Dendritic cell treated with granulocyte-macrophage colony-stimulating factor and Interleukin-4, amounts not matched to agents 40 ng/mL and 50 ng/mL, for 4 days (primary cell): ENCODE measurements around the gene ADAM29.
"Not testable (repeated sequence)": the region's sequence is repeated elsewhere in the genome, so short reads cannot be mapped to it uniquely, and the experiment has no call there.

Source experiments
- H3K27ac Mint-ChIP-seq: one replicate; pipeline ENCODE4 v1.8.0; 2022; ENCODE audit warnings: mild to moderate bottlenecking, mixed read lengths
- H3K27me3 Mint-ChIP-seq: one replicate; pipeline ENCODE4 v1.8.0; 2022; ENCODE audit warnings: mild to moderate bottlenecking, mixed read lengths
- H3K36me3 Mint-ChIP-seq: one replicate; pipeline ENCODE4 v1.8.0; 2022; ENCODE audit warnings: low read depth, mixed read lengths
- H3K4me1 Mint-ChIP-seq: one replicate; pipeline ENCODE4 v1.8.0; 2022; ENCODE audit warnings: low read depth, mixed read lengths
- H3K4me3 Mint-ChIP-seq: one replicate; pipeline ENCODE4 v1.8.0; 2022; ENCODE audit warnings: mild to moderate bottlenecking, moderate library complexity, mixed read lengths
- H3K9me3 Mint-ChIP-seq: one replicate; pipeline ENCODE4 v1.8.0; 2022; ENCODE audit warnings: mixed read lengths
- intact Hi-C: fragments of 100-400 bp; cut with micrococcal nuclease; formaldehyde crosslinking; loops from one replicate; pipeline ENCODE4 v1.15.0; 2022

ADAM29 gene

GRCh38 chr4:174918058-174918457, at the start of gene ADAM29:
Gene ADAM29 (plus strand): TSS chr4:174918358. CDS start chr4:174975526, 57,168 bp downstream.
- Mint-ChIP-seq H3K4me1 (no peaks in the 10 kb centered on the region), H3K27me3 (no peaks in the 10 kb centered on the region), H3K27ac (no peak within 1 kb of the TSS), H3K36me3 (no peaks in the 10 kb centered on the region), H3K4me3 (no peak within 1 kb of the TSS), H3K9me3 (no peaks in the 10 kb centered on the region)
- intact Hi-C loops: no loop called here

- intact Hi-C loops: no loop called here
- no peak overlapping the region for H3K27ac Mint-ChIP-seq
- H3K9me3 Mint-ChIP-seq: no peaks in the 10 kb centered on the region
- no peak overlapping the region for H3K4me3 Mint-ChIP-seq
- H3K36me3 Mint-ChIP-seq: no peaks in the 10 kb centered on the region
- no peaks in the 10 kb centered on the region for H3K4me1 Mint-ChIP-seq
- H3K27me3 Mint-ChIP-seq: no peaks in the 10 kb centered on the region
Observed at GRCh38 chr4:174869339-174869738, 48.8 kb upstream of the ADAM29 start.

- Mint-ChIP-seq H3K27me3 (no peaks in the 10 kb centered on the region), H3K4me1 (no peaks in the 10 kb centered on the region), H3K27ac (no peak overlapping the region), H3K4me3 (no peak overlapping the region), H3K36me3 (no peaks in the 10 kb centered on the region), H3K9me3 (no peaks in the 10 kb centered on the region)
- intact Hi-C loops: no loop called here
Observed at GRCh38 chr4:174870311-174870710, 47.8 kb upstream of the ADAM29 start.

GRCh38 chr4:174871407-174871806, 46.8 kb upstream of the ADAM29 start:
- Mint-ChIP-seq H3K4me1 (no peaks in the 10 kb centered on the region), H3K36me3 (no peaks in the 10 kb centered on the region), H3K4me3 (no peak overlapping the region), H3K27ac (no peak overlapping the region), H3K9me3 (no peaks in the 10 kb centered on the region), H3K27me3 (no peaks in the 10 kb centered on the region)
- intact Hi-C loops: no loop called here

GRCh38 chr4:174873146-174873545, 45.0 kb upstream of the ADAM29 start:
- H3K27ac Mint-ChIP-seq, H3K4me3 Mint-ChIP-seq, H3K27me3 Mint-ChIP-seq, intact Hi-C loops, H3K9me3 Mint-ChIP-seq, H3K4me1 Mint-ChIP-seq, H3K36me3 Mint-ChIP-seq: not testable (repeated sequence)

GRCh38 chr4:174873931-174874330, 44.2 kb upstream of the ADAM29 start:
- intact Hi-C loops: no loop called here
- Mint-ChIP-seq H3K27me3 (no peaks in the 10 kb centered on the region), H3K27ac (no peak overlapping the region), H3K36me3 (no peaks in the 10 kb centered on the region), H3K4me3 (no peak overlapping the region), H3K4me1 (no peaks in the 10 kb centered on the region), H3K9me3 (no peaks in the 10 kb centered on the region)

GRCh38 chr4:174874898-174875297, 43.3 kb upstream of the ADAM29 start:
- H3K4me1 Mint-ChIP-seq: no peaks in the 10 kb centered on the region
- intact Hi-C loops: no loop called here
- no peaks in the 10 kb centered on the region for H3K36me3 Mint-ChIP-seq
- H3K27me3 Mint-ChIP-seq: no peaks in the 10 kb centered on the region
- no peak overlapping the region for H3K4me3 Mint-ChIP-seq
- H3K27ac Mint-ChIP-seq: no peak overlapping the region
- no peaks in the 10 kb centered on the region for H3K9me3 Mint-ChIP-seq

- no peaks in the 10 kb centered on the region for H3K36me3 Mint-ChIP-seq
- H3K9me3 Mint-ChIP-seq: no peaks in the 10 kb centered on the region
- no peaks in the 10 kb centered on the region for H3K27me3 Mint-ChIP-seq
- intact Hi-C loops: no loop called here
- H3K4me1 Mint-ChIP-seq: no peaks in the 10 kb centered on the region
- no peak overlapping the region for H3K4me3 Mint-ChIP-seq
- H3K27ac Mint-ChIP-seq: no peak overlapping the region
Observed at GRCh38 chr4:174880001-174880400, 38.2 kb upstream of the ADAM29 start.

- no peaks in the 10 kb centered on the region for H3K9me3 Mint-ChIP-seq
- intact Hi-C loops: no loop called here
- H3K4me3 Mint-ChIP-seq: no peak overlapping the region
- no peaks in the 10 kb centered on the region for H3K27me3 Mint-ChIP-seq
- H3K4me1 Mint-ChIP-seq: no peaks in the 10 kb centered on the region
- H3K36me3 Mint-ChIP-seq: no peaks in the 10 kb centered on the region
- H3K27ac Mint-ChIP-seq: no peak overlapping the region
Observed at GRCh38 chr4:174882317-174882992, 35.7 kb upstream of the ADAM29 start.

- no peak overlapping the region for H3K4me3 Mint-ChIP-seq
- H3K36me3 Mint-ChIP-seq: no peaks in the 10 kb centered on the region
- no peaks in the 10 kb centered on the region for H3K4me1 Mint-ChIP-seq
- no peak overlapping the region for H3K27ac Mint-ChIP-seq
- H3K27me3 Mint-ChIP-seq: no peaks in the 10 kb centered on the region
- H3K9me3 Mint-ChIP-seq: peaks cover 45% of the 10 kb centered on the region
- intact Hi-C loops: no loop called here
Observed at GRCh38 chr4:174907508-174907907, 10.7 kb upstream of the ADAM29 start.

GRCh38 chr4:174910271-174910670, 7.9 kb upstream of the ADAM29 start:
- no peak overlapping the region for H3K27ac Mint-ChIP-seq
- H3K4me1 Mint-ChIP-seq: no peaks in the 10 kb centered on the region
- H3K9me3 Mint-ChIP-seq: peaks cover 26% of the 10 kb centered on the region
- H3K27me3 Mint-ChIP-seq: no peaks in the 10 kb centered on the region
- H3K4me3 Mint-ChIP-seq: no peak overlapping the region
- H3K36me3 Mint-ChIP-seq: no peaks in the 10 kb centered on the region
- intact Hi-C loops: no loop called here

- Mint-ChIP-seq H3K27ac (no peak overlapping the region), H3K36me3 (no peaks in the 10 kb centered on the region), H3K9me3 (peaks cover 10% of the 10 kb centered on the region), H3K4me1 (no peaks in the 10 kb centered on the region), H3K27me3 (no peaks in the 10 kb centered on the region), H3K4me3 (no peak overlapping the region)
- intact Hi-C loops: no loop called here
Observed at GRCh38 chr4:174912919-174913543, 5.1 kb upstream of the ADAM29 start.

GRCh38 chr4:174919886-174920423, 1.8 kb downstream of the ADAM29 start:
- Mint-ChIP-seq H3K4me1 (no peaks in the 10 kb centered on the region), H3K36me3 (no peaks in the 10 kb centered on the region), H3K27ac (no peak overlapping the region), H3K9me3 (no peaks in the 10 kb centered on the region), H3K4me3 (no peak overlapping the region), H3K27me3 (no peaks in the 10 kb centered on the region)
- intact Hi-C loops: no loop called here

- H3K36me3 Mint-ChIP-seq: no peaks in the 10 kb centered on the region
- H3K4me3 Mint-ChIP-seq: no peak overlapping the region
- no peaks in the 10 kb centered on the region for H3K4me1 Mint-ChIP-seq
- intact Hi-C loops: no loop called here
- peaks cover 17% of the 10 kb centered on the region for H3K9me3 Mint-ChIP-seq
- H3K27ac Mint-ChIP-seq: no peak overlapping the region
- no peaks in the 10 kb centered on the region for H3K27me3 Mint-ChIP-seq
Observed at GRCh38 chr4:174926958-174927357, 8.8 kb downstream of the ADAM29 start.

- intact Hi-C loops: no loop called here
- H3K27me3 Mint-ChIP-seq: no peaks in the 10 kb centered on the region
- peaks cover 17% of the 10 kb centered on the region for H3K9me3 Mint-ChIP-seq
- no peaks in the 10 kb centered on the region for H3K36me3 Mint-ChIP-seq
- H3K4me1 Mint-ChIP-seq: no peaks in the 10 kb centered on the region
- H3K27ac Mint-ChIP-seq: no peak overlapping the region
- no peak overlapping the region for H3K4me3 Mint-ChIP-seq
Observed at GRCh38 chr4:174928174-174928573, 10.0 kb downstream of the ADAM29 start.
